ENCODE results near the gene CHAF1A. TPM values are rescaled to one million over a fixed set of nuclear protein-coding genes. Genes with fewer than 3 reads are reported as not detected.

CHAF1A gene
- total RNA-seq, 3 donors from 2014 or later: 17.3 to 24.9 (median 18.1) TPM

DNA sequence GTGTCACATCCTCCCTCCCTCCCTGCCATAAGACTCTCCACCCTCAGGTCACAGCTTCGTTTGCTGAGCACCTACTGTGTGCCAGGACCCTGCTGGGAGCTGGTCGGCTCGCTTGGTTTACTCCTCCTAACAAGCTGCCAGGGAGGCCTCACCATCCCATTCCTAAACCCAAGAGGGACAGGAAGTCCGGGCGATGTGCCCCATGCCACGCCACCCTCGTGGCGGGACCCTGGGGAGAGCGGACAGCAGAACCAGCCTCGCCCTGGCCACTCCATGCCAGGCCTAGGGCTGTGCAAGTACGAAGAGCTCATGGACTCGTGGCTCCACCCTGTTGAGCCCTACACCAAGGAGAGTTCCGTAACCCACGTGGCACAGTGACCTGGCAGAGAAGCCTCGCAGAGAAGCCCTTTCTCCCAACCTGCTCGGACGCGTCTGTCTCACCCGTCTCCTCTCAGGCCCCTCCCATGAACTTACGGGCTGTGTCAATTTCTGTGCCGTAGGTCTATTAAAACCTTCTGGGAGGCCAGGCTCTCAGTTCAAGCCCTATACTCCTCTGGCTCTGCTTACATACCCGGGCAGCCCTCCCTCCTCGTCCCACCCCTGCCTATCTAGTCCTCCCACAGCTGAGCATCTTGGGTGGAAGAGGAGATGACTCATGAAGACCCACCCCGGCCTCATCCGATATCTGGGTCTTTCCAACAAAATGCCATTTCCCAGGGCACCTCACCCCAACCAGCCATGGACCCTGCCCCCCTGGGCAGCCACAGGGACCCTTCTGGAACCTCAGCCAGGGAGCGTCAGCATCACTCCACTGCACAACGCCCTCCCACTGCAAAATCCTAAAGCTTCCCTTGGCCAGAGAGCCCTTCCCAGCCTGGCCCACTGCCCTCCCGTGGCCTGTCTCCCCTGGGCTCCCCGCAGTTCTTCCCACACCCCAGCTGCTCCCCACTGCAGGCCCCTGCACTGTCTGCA is 52.6 kb downstream of the CHAF1A start:
- DNase-seq: no peak
- Histone ChIP-seq H3K36me3 (ENCODE audit: low read depth) (peaks cover 6% of the 10 kb centered on the region), H3K4me3 (no peak overlapping the region), H3K9me3 (no peaks in the 10 kb centered on the region), H3K4me1 (ENCODE audit: low read depth) (peaks cover 8% of the 10 kb centered on the region)
- ATAC-seq: no peak
- no peak for TF ChIP-seq CTCF (IDR thresholded peaks at IDR 0.05)
- intact Hi-C loops (cut with DNase I, micrococcal nuclease): no loop called here

DNA sequence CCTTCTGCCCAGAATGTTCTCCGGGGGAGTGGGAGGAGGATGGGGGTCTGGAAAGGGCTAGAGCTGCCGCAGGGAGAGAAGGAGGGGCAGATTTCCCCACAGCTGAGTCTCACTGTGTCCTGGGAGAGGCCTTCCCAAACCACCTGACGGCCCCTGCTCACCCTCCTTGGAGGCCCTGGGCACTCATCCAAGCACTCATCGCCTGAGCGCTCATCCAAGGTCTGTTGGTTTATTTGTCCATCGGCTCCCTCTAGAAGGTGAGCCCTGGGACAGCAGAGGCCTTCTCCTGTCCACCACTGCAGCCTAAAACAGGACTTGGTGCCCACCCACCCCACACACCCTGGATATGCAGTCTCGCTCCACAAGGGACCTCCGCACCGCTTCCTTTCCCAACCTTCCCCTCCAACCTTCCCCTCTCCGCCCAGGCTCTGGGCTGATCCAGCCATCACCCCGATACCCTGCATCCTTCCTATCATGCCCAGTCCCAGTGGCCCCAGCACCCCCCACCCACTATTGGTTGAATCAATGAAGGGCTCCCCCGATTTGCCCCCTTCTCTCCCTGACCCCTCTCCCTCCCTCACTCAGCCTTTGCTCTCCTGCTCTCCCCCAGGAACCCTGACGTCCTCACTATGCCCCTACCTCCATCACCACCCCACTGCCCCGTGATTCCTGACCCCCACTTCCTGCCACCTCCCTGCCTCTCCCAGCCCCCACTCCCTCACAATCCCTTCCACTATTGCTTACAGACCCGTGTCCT is 53.5 kb downstream of the CHAF1A start:
- no peak for DNase-seq
- TF ChIP-seq CTCF (IDR thresholded peaks at IDR 0.05): no peak
- Histone ChIP-seq H3K4me3 (no peak overlapping the region), H3K4me1 (ENCODE audit: low read depth) (peaks cover 8% of the 10 kb centered on the region), H3K9me3 (no peaks in the 10 kb centered on the region), H3K36me3 (ENCODE audit: low read depth) (peaks cover 6% of the 10 kb centered on the region)
- intact Hi-C loops (cut with DNase I, micrococcal nuclease): no loop called here
- ATAC-seq: no peak

DNA sequence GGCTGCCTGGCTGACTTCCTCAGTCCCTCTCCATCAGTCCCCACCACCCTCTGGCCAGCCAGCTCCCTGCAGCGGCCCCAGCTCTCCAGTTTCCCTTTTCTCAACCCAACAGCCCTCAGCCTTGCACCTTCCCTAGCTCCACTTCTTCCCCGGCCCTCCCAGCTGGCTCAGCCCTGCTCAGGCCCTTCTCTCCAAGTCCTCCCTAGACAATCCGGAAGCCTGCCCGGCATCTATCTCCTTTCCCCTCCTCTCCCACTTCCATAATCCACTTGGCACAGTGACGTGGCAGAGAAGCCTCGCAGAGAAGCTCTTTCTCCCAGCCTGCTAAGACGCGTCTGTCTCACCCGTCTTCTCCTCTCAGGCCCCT is 54.0 kb downstream of the CHAF1A start:
- TF ChIP-seq CTCF (IDR thresholded peaks at IDR 0.05): no peak
- no peak overlapping the region for H3K4me3 ChIP-seq
- peak; percentile 27 for ATAC-seq
- peaks cover 8% of the 10 kb centered on the region for H3K4me1 ChIP-seq (ENCODE audit: low read depth)
- H3K9me3 ChIP-seq: no peaks in the 10 kb centered on the region
- DNase-seq: no peak
- peaks cover 6% of the 10 kb centered on the region for H3K36me3 ChIP-seq (ENCODE audit: low read depth)
- intact Hi-C loops (cut with DNase I, micrococcal nuclease): no loop called here

DNA sequence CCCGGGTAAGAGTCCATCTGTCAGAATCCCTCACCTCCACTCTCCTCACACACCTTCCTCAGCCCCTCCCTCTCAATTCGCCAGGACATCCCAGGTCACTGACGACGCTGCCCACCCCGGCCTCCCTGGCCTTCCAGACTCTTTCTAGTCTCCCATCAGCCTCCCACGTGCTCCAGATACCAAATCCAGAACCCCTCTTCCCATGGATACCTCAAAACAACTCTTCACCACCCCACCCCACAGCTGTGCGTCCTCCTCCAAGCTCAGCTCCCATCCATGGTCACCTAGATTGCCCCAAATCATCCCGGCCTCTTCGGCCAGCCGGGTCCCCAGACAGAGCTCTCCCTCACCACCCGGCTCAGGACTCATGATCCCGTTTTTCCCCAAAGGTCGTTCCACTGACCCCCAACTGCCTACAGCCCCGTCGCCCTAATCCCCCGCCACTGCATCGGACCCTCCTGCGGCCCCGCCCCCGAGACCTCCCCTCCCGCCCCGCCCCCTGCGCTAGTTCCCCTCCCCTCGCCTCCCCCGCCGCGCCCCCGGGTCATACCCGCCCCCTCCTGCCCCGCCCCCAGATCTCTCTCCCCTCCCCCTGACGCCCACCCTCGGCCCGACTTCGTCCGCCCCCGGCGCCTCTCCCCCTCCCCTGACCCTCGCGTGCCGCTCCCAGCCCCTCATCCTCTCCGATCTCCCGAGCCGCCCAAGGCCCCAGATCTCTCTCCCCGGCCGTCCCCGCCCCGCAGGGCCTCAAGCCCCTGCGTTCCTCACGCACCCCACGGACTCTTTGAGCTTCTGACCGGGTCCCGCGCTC is 54.6 kb downstream of the CHAF1A start:
- intact Hi-C loops (cut with DNase I, micrococcal nuclease): no loop called here
- TF ChIP-seq CTCF (IDR thresholded peaks at IDR 0.05): no peak
- H3K4me1 ChIP-seq (ENCODE audit: low read depth): peaks cover 8% of the 10 kb centered on the region
- no peaks in the 10 kb centered on the region for H3K9me3 ChIP-seq
- peak; percentile 31 to 77 (median 53) for DNase-seq
- peak; percentile 40 for ATAC-seq
- H3K4me3 ChIP-seq: peak overlapping the region; percentile 57
- H3K36me3 ChIP-seq (ENCODE audit: low read depth): peaks cover 6% of the 10 kb centered on the region

DNA sequence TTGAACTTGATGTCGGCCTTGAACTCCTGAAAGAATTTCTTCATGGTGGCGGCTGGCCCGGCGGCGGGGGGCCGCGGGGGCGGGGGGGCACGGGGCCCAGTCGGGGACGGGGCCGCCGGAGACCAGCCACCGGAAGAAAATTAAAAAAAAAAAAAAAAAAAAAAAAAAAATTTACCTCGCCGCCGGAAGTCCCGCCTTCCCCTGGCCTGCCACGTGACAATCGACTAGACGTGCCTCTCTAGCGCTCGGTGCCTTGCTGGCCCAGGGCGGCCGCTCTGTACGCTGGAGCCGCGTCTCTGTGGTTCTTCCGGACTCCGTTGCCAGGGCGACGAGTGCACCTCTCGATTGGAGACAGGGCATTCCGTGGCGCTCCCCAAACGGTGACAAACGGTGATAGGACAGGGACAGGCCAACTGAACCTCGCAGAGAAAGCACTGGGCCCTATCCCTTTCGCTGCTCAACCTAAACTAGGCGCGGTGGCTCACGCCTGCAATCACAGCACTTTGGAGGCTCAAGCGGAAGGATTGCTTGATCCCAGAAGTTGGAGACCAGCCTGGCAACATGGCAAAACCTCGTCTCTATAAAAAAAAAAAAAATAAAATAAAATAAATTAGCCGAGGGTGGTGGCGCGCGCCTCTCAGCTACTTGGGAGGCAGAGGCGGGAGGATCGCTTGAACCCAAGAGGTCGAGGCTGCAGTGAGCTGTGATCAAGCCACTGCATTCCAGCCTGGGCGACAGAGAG is 55.4 kb downstream of the CHAF1A start, which contains the start of gene UBXN6:
Gene UBXN6, minus strand, starts transcription at position 141 of the 742 bp plus-strand sequence. Its CDS starts 97 bp downstream, at position 44.
- H3K4me1 ChIP-seq (ENCODE audit: low read depth): peaks cover 8% of the 10 kb centered on the region
- H3K36me3 ChIP-seq (ENCODE audit: low read depth): no peaks in the 10 kb centered on the region
- peak within 1 kb of the TSS; percentile 57 for H3K4me3 ChIP-seq
- ATAC-seq (peak; percentile 97), DNase-seq (peak; percentile 99)
- intact Hi-C loops (cut with DNase I, micrococcal nuclease): no loop called here
- TF ChIP-seq CTCF (IDR thresholded peaks at IDR 0.05): no peak
- H3K9me3 ChIP-seq: no peaks in the 10 kb centered on the region

Data from mucosa of descending colon (tissue), 3 donors.